HG03108 (cell line): ENCODE data around the gene MRPL37.

Experiments
- ATAC-seq: cut with Tn5 transposase; IDR thresholded peaks from one replicate; pipeline ENCODE4 v1.9.1; 2021; ENCODE audit warnings: moderate library complexity; ENCODE audit not compliant: unreplicated experiment

Gene MRPL37

DNA sequence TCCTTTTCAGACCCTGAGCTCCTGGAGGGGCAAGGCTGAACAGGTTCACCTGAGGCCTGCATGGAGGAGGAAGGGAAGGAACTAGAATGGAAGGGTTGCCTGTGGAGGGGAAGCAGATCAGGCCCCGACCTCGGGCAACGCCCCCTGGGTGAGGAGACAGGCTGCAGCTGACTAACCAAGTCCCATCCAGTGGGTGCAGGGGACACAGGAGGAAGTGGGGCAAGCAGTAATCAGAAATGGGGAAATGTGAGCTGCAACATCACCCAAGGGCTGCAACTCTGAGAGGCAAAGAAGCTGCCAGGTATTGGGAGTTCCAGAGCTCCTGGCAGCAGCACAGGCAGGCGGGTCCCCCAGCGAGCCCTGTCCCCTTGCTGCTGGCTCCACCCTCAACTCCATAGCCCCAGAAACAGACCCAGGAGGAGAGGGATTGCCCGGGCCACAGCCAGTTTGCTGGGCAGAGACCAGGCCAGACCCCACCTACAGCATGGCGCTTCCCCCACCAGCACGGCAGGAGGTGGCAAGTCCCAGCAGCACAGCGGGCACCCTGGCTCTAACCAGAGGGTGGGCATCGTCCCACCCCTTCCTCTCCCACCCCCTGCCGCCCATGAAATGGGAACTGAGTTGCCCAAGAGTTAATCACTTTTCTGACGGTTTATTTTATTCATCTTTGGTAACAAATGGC is 38.5 kb downstream of the MRPL37 start:
- ATAC-seq, result no peak

DNA sequence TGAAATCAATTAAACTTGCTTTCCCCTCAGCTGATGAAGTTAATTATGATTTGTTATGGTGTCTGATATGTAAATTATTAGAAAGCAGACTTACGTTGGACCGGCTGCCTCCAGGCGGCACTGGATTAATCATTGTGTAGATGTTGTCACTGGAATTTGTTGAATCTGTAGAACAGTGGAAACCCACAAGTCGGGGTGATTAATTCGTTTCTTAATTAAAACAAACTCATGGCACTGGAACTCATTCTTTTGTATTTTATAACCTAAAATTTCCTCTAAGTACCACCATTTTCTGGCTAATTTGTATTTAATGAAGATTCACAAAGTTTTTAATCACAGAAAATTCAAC is 39.0 kb downstream of the MRPL37 start:
- ATAC-seq, result no peak

DNA sequence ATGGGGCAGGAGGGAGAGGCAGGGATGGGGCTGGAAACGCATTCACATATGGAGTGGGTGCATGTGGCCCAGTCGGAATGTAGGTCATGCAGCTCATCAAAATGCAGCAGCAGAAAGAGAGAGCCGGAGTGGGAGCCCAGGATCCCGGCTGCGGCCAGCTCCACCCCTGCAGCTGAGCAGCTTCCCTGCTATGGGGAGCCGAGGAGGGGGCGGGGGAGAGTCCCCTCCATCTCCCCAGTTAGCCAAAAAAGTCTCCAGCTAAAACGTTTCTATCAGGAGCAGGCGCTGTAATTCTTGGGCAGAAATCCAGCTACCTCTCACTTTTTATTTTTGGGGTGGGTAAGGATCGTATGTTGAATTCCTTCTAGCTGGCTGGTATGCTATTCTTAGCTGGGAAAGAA is 39.7 kb downstream of the MRPL37 start:
- ATAC-seq, result no peak

DNA sequence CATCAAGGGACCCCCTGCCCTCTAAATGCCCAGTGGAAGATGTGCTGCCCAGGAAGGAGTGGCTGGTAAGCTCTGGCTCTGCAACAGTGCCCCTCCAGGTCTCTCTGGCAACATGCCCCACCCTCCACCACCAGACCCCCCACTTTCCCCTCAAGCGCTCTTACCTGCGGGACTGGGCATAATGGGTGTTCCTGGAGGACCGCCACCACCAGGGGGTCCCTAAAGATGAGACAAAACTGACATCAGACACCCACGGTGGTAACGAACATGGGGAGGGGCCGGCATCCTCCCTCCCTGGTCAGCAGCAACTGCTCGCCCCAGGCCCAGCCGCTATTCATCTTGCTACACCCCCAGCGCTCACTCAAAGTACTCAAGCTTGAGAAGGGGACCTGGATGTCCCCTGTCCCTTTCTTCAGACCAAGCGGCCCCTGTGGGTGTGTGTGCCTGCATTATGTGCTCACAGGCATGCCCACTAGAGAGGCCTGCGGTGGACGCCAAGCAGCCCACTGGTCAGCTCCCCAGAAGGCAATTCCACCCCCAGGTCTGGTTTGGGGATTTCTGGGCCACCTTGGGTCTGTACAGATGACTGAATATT is 40.9 kb downstream of the MRPL37 start:
- no peak for ATAC-seq

DNA sequence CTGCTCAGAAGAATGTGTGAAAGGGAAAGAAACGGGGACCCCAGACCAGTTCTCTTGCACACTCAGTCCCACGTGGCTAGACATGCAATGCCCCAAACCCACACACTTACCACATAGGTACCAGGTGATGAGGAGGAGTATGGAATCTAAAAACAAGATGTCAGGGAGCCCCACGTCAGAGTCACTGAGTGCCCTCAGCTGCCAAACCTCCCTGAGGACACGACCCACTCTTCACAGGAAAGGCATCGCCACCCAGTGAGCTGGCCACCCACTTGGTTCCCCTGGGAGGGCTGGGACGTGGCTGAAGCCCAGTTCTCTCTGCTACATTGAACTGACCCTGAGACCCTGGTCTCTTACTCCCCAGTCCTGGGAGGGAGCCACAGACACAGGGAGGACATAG is 41.4 kb downstream of the MRPL37 start:
- ATAC-seq, result no peak

DNA sequence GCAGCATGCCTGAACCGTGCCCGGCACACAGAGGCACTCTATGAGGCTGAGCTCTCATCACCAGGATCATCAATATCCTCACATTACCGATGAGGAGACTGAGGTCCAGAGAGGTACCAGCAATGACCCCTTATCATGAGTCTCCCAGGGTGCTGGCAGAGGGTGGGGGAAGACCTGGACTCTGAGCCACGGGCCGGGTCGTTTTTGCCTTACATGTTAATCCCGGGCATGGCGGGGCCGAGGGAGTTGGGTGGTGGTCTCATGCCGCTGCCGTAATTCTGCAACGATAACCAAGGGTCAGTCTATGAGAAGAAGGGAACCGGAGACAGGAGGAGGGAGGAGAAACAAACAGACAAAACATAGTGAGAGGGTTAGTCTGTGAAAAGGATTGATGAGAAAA is 43.1 kb downstream of the MRPL37 start:
- no peak for ATAC-seq

DNA sequence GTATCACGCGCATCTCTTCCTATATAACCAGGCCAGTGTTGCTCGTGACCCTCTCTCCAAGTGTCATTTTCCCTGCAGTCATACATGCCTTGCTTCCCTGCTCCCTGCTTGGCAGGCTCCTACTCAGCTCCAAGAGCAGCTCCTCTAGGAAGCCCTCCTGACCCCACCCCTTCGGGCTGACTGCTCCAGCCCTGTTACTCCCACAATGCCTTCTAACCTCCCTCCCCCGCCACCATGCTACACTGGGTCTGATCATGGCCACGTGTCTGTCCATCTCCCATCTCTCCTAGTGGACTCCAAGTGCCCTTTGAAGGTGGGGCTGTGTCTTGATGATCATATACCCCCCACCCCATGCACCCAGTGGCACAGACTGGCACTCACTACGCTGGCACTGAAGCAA is 44.7 kb downstream of the MRPL37 start:
- ATAC-seq, result no peak

DNA sequence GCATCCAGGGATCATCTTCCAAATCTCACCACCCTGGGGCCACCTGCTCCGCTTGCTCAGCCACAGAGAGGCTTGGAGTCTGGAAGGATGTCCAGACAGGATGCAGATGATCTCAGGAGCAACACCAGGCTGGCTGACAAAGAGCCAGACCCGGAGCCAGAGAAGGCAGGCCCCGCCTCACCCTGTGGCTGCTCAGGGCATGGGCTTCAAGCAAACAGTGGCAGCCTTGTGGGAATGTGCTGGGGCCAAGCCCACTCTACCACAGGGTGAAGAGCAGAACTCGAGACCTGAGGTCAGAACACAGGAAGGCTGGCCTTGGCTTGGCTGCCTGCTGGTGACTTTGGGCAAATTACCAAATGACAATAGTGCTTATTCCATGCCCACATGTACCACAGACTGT is 45.5 kb downstream of the MRPL37 start:
- no peak for ATAC-seq

DNA sequence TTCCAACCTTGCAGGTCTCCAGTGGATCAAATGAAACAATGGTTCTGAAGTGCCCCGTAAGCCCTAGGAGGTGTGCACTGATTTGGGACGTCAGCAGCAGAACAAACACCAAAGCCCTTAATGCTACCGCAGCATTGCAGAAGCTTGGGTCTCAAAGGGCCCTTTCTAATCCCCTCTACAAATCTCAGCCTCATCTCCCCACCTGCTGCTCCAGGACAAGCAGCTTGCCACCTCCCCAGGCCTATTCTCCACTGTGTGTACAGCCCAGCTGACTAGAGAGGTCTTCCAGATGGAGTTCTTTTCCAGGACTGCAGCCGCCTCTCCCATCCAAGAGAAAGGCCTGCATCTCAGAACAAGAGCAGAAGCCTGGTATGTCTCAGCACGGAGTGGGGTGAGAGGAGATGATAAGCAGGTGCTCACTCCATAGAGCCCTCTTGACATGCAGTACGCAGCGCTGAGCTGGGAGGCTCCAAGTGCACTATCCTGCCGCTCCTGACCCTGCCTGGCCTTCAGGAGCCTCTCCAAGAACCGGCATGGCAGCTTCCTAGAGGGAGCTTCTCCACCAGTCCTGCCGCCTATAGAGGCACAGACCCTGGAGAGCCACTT is 46.3 kb downstream of the MRPL37 start:
- no peak for ATAC-seq

DNA sequence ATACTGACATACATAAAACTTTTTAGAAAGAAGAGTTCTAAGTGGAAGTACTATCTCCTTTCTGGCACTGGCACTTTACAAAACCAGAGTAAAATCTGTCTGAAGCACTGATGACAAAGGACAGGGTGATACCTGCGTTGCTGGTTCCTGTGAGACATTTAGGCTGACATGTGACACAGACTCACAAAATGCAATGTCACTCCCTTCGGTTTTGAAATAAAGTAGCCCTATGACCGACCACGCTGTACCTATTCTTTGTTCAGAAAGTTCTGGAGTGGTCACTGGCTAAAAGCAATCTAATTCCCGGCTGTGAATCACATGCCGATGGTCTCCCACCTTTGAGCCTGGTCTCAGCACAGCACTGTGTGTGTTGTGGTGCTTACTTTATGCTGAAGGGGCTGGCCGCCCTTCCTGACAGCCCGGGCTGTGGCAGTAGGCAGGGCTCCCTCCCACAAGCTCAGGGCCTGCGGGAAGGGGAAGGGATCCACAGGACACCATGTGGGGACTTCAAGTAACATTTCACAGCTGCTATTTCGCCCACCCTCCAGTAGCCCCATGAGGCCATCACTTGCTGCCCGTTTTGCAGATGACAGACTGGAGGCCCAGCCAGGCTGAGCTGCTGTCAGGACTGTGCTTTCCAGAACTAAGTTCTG is 48.0 kb downstream of the MRPL37 start:
- ATAC-seq, result no peak

DNA sequence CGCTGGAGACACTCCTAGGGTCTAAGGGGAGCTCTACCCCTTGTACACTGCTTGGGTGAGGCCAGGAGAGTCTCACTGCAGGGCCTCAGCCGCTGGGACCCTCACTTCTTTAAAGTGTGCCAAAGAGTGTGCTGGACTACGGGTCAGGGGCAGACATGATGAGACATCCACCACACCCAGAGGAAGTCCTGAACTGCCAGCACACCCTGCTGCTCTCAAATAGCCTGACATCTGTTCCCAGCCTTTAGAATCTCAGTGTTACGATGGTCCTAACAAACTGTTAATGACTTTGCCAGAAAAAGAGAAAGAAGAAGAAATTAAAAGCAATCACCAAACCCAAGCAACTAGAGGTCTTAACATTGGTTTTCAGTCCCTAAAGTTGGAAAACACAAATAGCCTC is 49.0 kb downstream of the MRPL37 start:
- no peak for ATAC-seq

DNA sequence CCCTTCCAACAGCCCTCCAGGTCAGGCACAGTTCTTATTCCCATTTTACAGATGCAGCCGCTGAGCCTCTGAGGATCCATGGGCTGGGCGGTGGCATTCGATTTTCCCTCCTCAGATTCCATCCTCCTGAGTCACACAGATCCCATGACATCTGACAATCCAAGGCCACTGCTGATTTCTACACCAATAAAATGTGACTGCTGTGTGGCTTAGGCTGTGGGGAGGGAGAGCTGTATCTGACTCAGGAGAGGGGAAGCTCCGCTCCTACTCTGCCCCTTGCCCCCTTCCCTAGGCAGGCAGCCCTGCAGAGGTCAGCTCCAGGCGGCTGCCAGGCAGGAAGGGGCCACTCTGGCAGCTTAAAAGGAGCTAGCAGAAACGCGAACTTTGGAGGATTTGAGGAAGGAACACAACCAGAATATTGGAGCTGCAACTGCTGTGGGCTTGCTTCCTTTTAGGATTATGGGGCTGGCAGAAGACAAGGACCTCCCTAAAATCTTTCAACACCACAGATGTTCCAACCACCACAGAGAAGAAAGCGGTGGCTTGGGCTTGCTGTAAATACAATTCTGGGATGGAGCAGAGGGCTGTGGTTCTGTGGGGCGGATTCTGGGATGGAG is 50.0 kb downstream of the MRPL37 start:
- no peak for ATAC-seq

DNA sequence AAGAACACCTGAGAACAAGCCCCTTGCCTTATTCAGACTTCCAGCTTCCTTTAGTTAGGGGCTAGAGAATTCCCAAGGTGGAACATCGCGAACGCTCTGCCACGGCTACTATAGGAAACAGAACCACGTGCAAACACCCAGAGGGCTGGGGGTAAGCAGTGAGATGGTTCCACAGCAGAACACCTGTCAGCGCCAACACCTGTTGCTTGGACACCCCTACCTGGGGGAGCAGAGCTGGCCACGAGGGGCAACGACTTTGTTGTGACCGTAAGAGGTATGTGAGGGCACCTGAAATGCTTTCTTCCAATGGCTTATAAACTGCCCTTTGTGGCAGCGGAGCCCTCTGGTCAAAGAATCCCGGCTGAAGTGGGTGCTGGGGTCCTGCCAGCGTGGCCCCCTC is 50.7 kb downstream of the MRPL37 start:
- no peak for ATAC-seq

DNA sequence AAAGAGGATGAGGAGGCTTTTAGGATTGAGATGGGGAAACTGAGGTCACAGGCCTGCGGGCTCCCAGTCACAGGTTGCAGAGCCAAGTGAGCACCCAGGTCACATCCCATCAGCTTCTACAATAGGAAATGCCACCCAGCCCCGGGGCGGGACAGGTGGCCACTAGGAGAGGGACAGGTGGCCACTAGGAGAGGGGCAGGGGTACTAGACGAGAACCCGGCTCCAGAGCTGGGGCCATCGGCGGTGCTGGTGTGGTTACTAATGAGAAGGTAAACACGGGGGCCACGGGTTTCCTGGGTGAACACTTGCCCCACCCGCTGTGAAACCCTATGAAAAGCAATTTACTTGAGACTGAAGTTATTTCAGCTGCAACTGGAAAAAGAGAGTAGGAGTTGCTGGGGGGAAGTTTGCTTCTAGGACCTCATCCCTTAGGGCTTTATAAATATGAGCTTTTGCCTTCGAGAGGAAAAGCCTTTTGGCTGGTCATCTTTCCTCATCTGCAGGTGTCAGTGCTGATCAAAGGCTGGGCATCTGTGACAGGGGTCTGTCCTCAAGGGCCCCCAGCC is 52.5 kb downstream of the MRPL37 start:
- ATAC-seq, result no peak

DNA sequence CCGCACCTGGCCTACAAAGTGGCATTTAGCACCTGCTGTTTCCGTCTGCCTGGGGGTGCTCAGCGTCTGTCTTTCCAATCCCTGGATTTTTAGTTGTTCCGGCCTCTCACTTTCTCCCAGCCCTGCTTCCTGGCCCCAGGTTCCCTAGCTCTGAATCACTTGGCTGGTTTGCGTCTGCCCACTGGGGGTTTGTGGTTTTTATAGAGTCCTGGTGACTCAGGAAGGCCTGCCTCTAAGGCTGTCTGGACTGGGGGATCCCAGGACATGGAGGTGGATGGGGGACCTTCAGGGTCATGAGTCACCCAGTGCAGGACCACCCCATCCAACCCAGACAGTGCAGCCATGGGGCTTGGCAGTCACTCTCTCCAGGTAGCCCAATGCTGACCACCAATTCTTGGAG is 53.5 kb downstream of the MRPL37 start:
- no peak for ATAC-seq

DNA sequence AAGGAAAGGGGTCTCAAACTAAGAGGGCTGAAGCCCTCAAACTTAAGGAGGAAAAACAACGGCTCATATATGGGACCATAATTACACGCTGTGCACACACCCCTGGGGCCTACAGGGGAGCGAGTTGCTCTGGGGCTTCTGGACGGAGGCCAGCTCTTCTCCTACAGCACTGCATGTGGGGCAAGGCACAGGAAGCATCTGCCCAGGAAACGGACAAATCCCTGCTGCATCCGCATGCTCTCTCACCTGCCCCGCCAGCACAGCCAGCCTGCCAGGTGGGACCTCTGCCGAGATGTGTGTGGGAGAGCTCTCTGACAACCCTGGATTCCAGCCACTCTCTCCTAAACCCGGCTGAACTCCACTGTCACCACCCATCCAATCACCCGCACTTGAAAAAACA is 54.1 kb downstream of the MRPL37 start:
- no peak for ATAC-seq

DNA sequence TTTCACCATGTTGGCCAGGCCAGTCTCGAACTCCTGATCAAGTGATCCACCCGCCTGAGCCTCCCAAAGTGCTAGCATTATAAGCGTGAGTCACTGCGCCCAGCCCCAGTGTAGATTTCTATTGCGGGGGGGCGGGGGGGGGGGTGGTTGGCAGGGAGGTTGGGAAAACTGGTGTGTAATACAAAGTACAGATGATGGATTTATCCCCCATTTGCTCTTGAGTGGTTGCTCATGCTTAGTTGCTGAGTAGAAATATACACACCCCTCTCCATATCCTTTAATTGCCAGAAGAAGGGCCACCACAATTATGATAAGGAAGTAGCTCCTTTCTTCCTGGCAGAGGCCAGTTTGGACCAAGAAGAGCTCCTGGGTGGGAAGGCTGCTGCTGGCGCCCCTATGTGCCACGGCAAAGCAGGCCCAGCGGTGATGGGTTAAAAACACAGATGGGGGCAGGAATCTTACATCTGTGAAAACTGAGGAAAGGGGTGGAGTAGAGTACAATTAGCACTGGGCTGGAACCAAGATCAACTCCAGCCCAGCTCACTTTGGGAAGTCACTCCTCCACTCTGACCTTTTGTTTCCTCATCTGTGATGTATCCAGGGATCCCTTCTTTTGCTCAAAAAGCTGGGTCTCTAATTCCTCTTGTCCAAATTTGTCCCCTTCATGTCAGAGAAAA is 55.2 kb downstream of the MRPL37 start:
- no peak for ATAC-seq

DNA sequence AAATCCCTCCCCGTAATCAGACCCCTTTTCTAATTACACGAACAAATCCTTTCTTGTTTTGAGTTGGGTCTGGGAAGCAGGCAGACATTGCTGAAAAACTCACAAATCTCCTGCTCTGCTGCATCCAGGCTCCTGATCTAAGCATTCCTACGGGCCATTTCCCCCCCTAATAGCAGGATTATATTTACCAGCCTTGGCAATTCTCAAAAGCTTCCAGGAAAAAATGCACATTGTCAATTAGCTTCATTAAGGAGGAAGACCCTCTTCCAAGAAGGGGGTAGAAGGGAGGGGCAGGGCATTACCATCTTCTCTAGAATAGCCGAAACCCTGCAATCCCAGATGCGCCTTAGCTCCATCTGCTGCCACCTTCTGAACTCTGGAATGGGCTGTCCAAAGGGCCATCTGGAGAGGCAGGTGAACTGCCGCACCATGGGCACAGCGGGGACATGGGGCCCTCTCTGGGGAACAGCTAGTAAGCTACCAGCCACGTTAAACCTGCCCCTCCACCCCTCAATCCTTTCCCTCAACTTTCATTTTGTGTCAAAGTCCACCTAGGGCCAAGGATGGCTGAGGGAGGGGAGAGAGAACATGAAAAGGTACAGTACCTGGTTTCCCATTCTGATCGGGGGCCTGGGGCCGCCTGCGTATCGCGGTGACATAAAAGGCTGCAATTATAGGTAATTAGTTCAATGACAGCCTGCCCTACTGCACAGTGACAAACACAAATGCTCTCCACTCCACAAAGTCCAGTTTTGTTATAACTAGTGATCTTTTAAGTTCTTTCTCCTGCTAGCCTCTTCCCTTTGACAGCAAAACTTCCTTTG is 56.8 kb downstream of the MRPL37 start:
- no peak for ATAC-seq

DNA sequence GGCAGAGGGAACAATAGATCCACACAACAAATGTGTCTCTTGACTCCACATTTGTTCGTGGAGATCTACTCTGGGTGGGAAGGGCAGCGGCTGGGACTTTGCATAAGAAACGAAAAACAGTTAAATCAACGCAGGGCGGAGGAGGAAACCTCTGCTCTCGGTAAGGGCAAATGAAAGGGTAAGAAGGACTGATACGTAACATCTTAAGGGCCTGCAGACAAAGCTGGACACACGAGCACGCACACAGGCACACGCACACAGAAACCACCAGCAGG is 57.3 kb downstream of the MRPL37 start:
- ATAC-seq, result no peak

DNA sequence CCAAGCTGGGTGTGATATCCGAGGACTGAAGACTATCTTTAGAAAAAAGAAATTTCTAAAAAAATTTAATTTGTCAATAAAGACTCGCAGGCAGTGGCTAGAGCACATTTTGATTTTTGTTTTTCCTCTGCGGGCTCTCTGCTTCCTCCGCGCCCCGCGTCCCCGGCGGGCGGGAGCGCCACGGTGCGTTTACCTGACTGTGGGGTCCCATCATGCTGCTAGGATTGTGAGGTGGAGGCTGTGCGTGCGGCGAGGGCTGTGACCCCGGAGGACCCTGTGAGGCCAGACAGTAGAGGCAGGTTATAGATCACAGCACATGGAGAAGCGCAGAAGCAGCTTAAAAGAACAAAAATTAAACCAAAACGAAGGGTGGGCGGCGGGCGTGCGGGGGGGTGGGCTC is 57.9 kb downstream of the MRPL37 start:
- no peak for ATAC-seq
